K562 (cell line): ENCODE results near the gene SORCS2. TPM values are rescaled to one million over a fixed set of nuclear protein-coding genes. Genes with fewer than 3 reads are reported as not detected.

Experiments
- ATAC-seq: fragments of 200-7000 bp; cut with Tn5 transposase; 3 replicates; pipeline ENCODE4 v1.9.1; 2020; ENCODE audit warnings: moderate library complexity
- BruUV-seq: library from RNA; stranded (reverse); fragments of 400-500 nt; replicated peaks from 2 replicates; lab custom pipeline; 2021; lab: Mats Ljungman, UMichigan
- CTCF ChIA-PET: fragments of 300-600 bp; formaldehyde crosslinking; extraction: SDS; loops from one replicate; lab custom pipeline; 2021; ENCODE audit warnings: low intra/inter-chr PET ratio; lab: Yijun Ruan, JAX
- POLR2A ChIA-PET: fragments of 300-600, 350-650 bp; sonication (Branson Sonifier 250); formaldehyde crosslinking; extraction: SDS; loops from one replicate; lab custom pipeline; 2021; ENCODE audit warnings: antibody characterized with exemption, inconsistent platforms; lab: Yijun Ruan, JAX
- DNase-seq, 4 experiments: peaks; one replicate each; pipeline versions ENCODE4 v3.0.0 to v3.0.0-alpha.2; 2011 to 2018; ENCODE audit warnings: low spot score in 3 of 4, mixed read lengths in 3 of 4; ENCODE audit errors: extremely low read depth in 1 of 4
- FAIRE-seq: peaks from 2 replicates; lab custom pipeline; 2011; peaks lifted over from hg19 to GRCh38; lab: Jason Lieb, UNC
- H2AFZ ChIP-seq: 2 replicates; pipeline ENCODE4 v1.6.0; 2011; ENCODE audit warnings: low read depth, low read length, control low read depth, inconsistent platforms
- H3K27ac ChIP-seq: fragments of 200-600 bp; 3 replicates; pipeline ENCODE4 v1.8.0; 2011; ENCODE audit warnings: low read depth, mild to moderate bottlenecking, control low read depth, inconsistent platforms, low read length, moderate library complexity, mixed read lengths; ENCODE audit errors: extremely low read depth
- H3K27me3 ChIP-seq, 2 experiments: fragments of 300-600 bp in 1 of 2; 2 replicates in 1 of 2; 3 replicates in 1 of 2; pipeline versions ENCODE4 v1.6.0 to v1.8.0; 2011; ENCODE audit warnings: inconsistent platforms in 2 of 2, low read length in 2 of 2, mild to moderate bottlenecking in 1 of 2, mixed read lengths in 1 of 2, moderate library complexity in 1 of 2; ENCODE audit not compliant: control insufficient read depth in 2 of 2, insufficient read depth in 2 of 2
- H3K36me3 ChIP-seq: fragments of 300-600 bp; 3 replicates; pipeline ENCODE4 v1.8.0; 2011; ENCODE audit warnings: mild to moderate bottlenecking, low read length, inconsistent platforms; ENCODE audit not compliant: control insufficient read depth, insufficient read depth
- H3K4me1 ChIP-seq, 2 experiments: fragments of 200-600 bp in 1 of 2; replicated peaks in 1 of 2; 2 replicates in 1 of 2; 3 replicates in 1 of 2; pipeline versions ENCODE4 v1.5.1 to v1.8.0; 2011; ENCODE audit warnings: inconsistent platforms in 2 of 2, low read length in 2 of 2, mild to moderate bottlenecking in 1 of 2, mixed read lengths in 1 of 2, moderate library complexity in 1 of 2; ENCODE audit not compliant: control insufficient read depth in 2 of 2, insufficient read depth in 2 of 2
- H3K4me2 ChIP-seq: 2 replicates; pipeline ENCODE4 v1.6.1; 2011; ENCODE audit warnings: low read length, control low read depth, inconsistent platforms, mixed read lengths; ENCODE audit not compliant: insufficient read depth
- H3K4me3 ChIP-seq: fragments of 200-600 bp; sonication (generic), shearing (Covaris generic); 2 replicates; pipeline ENCODE4 v1.5.1; 2016; ENCODE audit warnings: control low read depth, inconsistent platforms
- H3K79me2 ChIP-seq: fragments of 200-600 bp; 3 replicates; pipeline ENCODE4 v1.8.0; 2011; ENCODE audit warnings: low read length, inconsistent platforms; ENCODE audit not compliant: control insufficient read depth, insufficient read depth
- H3K9ac ChIP-seq, 2 experiments: 2 replicates each; pipeline versions ENCODE4 v1.6.0 to v1.6.1; 2011; ENCODE audit warnings: low read depth in 2 of 2, low read length in 2 of 2, control low read depth in 1 of 2, inconsistent platforms in 1 of 2, mild to moderate bottlenecking in 1 of 2, mixed read lengths in 1 of 2; ENCODE audit not compliant: insufficient read depth in 1 of 2
- H3K9me1 ChIP-seq: one replicate; pipeline ENCODE4 v1.6.0; 2011; ENCODE audit warnings: inconsistent platforms, mild to moderate bottlenecking, low read length, moderate library complexity; ENCODE audit not compliant: control insufficient read depth, insufficient read depth
- H3K9me3 ChIP-seq: replicated peaks from 2 replicates; pipeline ENCODE4 v1.5.1; 2011; ENCODE audit warnings: low read depth, low read length, inconsistent platforms; ENCODE audit not compliant: control insufficient read depth, insufficient read depth
- H4K20me1 ChIP-seq: replicated peaks from 2 replicates; pipeline ENCODE4 v1.6.1; 2011; ENCODE audit warnings: low read length, inconsistent platforms, mixed read lengths; ENCODE audit not compliant: control insufficient read depth, insufficient read depth
- CBFB ChIP-seq: sonication (generic); formaldehyde crosslinking; IDR thresholded peaks from 2 replicates; pipeline ENCODE4 v1.4.0; 2020; ENCODE audit warnings: mild to moderate bottlenecking, missing genetic modification reagents
- CTBP1 ChIP-seq: fragments of 450-650 bp; IDR thresholded peaks from 2 replicates; pipeline ENCODE4 v1.6.1; 2016; ENCODE audit warnings: borderline replicate concordance
- DMBX1 ChIP-seq: fragments of 250-450 bp; sonication (Bioruptor Pico); IDR thresholded peaks from 2 replicates; pipeline ENCODE4 v1.8.0; 2022; ENCODE audit warnings: inconsistent platforms, mild to moderate bottlenecking, moderate library complexity, borderline replicate concordance
- FOXJ2 ChIP-seq: fragments of 200-800 bp; sonication (Bioruptor generic); IDR thresholded peaks from 2 replicates; pipeline ENCODE4 v1.6.1; 2016; ENCODE audit warnings: missing genetic modification characterization, missing compliant biosample characterization
- GABPB1 ChIP-seq: sonication (generic); formaldehyde crosslinking; IDR thresholded peaks from 2 replicates; pipeline ENCODE4 v1.8.0; 2022; ENCODE audit warnings: mild to moderate bottlenecking, missing genetic modification reagents
- HOXB6 ChIP-seq: fragments of 250-450 bp; sonication (Bioruptor Pico); IDR thresholded peaks from 2 replicates; pipeline ENCODE4 v1.5.1; 2022; ENCODE audit warnings: mild to moderate bottlenecking, borderline replicate concordance
- KLF1 ChIP-seq: fragments of 450-650 bp; IDR thresholded peaks from 2 replicates; pipeline ENCODE4 v1.6.1; 2016; ENCODE audit warnings: missing genetic modification characterization, missing compliant biosample characterization
- KLF16 ChIP-seq: IDR thresholded peaks from 2 replicates; pipeline ENCODE4 v1.6.1; 2016; ENCODE audit warnings: antibody characterized with exemption
- MLLT1 ChIP-seq, 2 experiments: fragments of 450-650 bp; IDR thresholded peaks; 2 replicates each; pipeline ENCODE4 v1.6.1; 2016
- NR2C1 ChIP-seq, 2 experiments: fragments of 450-650 bp; IDR thresholded peaks; 2 replicates each; pipeline ENCODE4 v1.6.1; 2017; ENCODE audit warnings: mild to moderate bottlenecking in 2 of 2, antibody characterized with exemption in 1 of 2, inconsistent platforms in 1 of 2, missing compliant biosample characterization in 1 of 2, missing genetic modification characterization in 1 of 2
- RFX5 ChIP-seq: IDR thresholded peaks from 2 replicates; pipeline ENCODE4 v1.6.1; 2011; ENCODE audit warnings: low read depth, mild to moderate bottlenecking, improper control_type of control experiment, low read length
- SFPQ ChIP-seq: fragments of 200-400 bp; formaldehyde crosslinking; IDR thresholded peaks from 2 replicates; pipeline ENCODE4 v1.6.1; 2017; ENCODE audit warnings: mild to moderate bottlenecking, low read depth, low read length, moderate library complexity
- WGBS: fragments of 100-300 bp; shearing (Covaris generic); methylation state at CpG from one replicate; pipeline ENCODE4 v1.1.6; 2016; ENCODE audit warnings: low coverage, mixed read lengths; ENCODE audit not compliant: insufficient coverage; ENCODE audit errors: missing lambda C conversion rate; 5-methylcytosine and 5-hydroxymethylcytosine counted together
- in situ Hi-C: fragments of 300-500 bp; cut with MboI; formaldehyde crosslinking; loops from 4 replicates; pipeline ENCODE4 v1.15.0; 2018; ENCODE audit warnings: inconsistent platforms, mixed read lengths
- intact Hi-C: fragments of 100-400 bp; cut with micrococcal nuclease; formaldehyde crosslinking; loops from 2 replicates; pipeline ENCODE4 v1.14.2; 2022
- polyA plus RNA-seq, 8 experiments: library from polyadenylated mRNA; depleted of rRNA in 4 of 8; stranded (reverse) in 5 of 8; unstranded in 3 of 8; fragments of >200 nt; fragmentation: Nextera tagmentation in 2 of 8; fragmentation: Illumina TruSeq in 1 of 8; extraction: Ambion mirVana in 2 of 8; extraction: Trizol in 1 of 8; gene quantifications; 2 replicates each; pipeline versions ENCODE4 v1.2.1 to v1.2.3, GENCODE V29; 2011 to 2014; ENCODE audit warnings: inconsistent platforms in 1 of 8, missing spikeins in 1 of 8
- total RNA-seq, 7 experiments: library from RNA; depleted of rRNA in 6 of 7; stranded (reverse); fragments of >200 nt in 6 of 7; fragmentation: Illumina TruSeq in 2 of 7; extraction: Trizol in 2 of 7; gene quantifications; 2 replicates each; pipeline versions ENCODE4 v1.2.1 to v1.2.3, GENCODE V29; 2011 to 2021; ENCODE audit warnings: low replicate concordance in 1 of 7
- TF ChIP-seq, protein P1 (sequence below): fragments of 450-650 bp; IDR thresholded peaks from 2 replicates; pipeline ENCODE4 v1.7.0; 2016; ENCODE audit warnings: borderline replicate concordance

The SORCS2 gene
- total and polyA plus RNA-seq, 9 of the 15 experiments (the other 6 are each of a cell fraction or from before 2014, with no cell fraction given), result not detected

DNA sequence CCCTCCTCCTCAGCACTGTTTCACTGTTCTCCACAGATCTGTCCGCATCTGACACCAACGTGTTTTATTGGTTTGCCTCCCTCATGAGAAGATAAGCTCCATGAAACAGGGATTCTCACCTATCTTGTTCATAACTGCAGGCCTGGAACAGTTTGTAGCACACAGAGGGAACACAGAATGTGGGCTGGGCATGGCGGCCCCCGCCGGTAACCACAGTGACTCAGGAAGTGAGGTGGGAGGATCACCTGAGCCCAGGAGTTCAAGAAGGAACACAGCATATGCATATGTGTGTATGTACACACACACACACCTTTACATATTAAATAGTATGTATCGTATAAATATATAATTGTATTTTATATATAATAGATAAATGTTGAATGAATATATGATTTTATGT, 578.7 kb downstream of the SORCS2 start:
- 46% methylated on average over 6 of the region's 6 CpGs for WGBS
- BruUV-seq, result no TSS peak
- no peak overlapping the region for H3K27ac ChIP-seq
- H3K27me3 ChIP-seq, result no peaks in the 10 kb centered on the region; a peak in 1 of 5 replicates
- H3K9ac ChIP-seq, result no peak overlapping the region
- TF ChIP-seq KLF16, result no peak
- no peak for TF ChIP-seq CBFB (CRISPR knock-in tag)
- TF ChIP-seq HOXB6 (CRISPR knock-in tag), result no peak
- TF ChIP-seq CTBP1, result no peak
- no peak for TF ChIP-seq NR2C1 (IDR thresholded peaks at IDR 0.05)
- no peak for TF ChIP-seq NR2C1 (tag; IDR thresholded peaks at IDR 0.05)
- no peak for TF ChIP-seq FOXJ2 (tag)
- TF ChIP-seq MLLT1 (IDR thresholded peaks at IDR 0.05), result no peak
- no peak for TF ChIP-seq SFPQ
- no peak for TF ChIP-seq DMBX1 (CRISPR knock-in tag)
- no peak for TF ChIP-seq KLF1 (tag)
- no peak for TF ChIP-seq GABPB1 (CRISPR knock-in tag)
- TF ChIP-seq RFX5, result no peak
- TF ChIP-seq, protein P1, sequence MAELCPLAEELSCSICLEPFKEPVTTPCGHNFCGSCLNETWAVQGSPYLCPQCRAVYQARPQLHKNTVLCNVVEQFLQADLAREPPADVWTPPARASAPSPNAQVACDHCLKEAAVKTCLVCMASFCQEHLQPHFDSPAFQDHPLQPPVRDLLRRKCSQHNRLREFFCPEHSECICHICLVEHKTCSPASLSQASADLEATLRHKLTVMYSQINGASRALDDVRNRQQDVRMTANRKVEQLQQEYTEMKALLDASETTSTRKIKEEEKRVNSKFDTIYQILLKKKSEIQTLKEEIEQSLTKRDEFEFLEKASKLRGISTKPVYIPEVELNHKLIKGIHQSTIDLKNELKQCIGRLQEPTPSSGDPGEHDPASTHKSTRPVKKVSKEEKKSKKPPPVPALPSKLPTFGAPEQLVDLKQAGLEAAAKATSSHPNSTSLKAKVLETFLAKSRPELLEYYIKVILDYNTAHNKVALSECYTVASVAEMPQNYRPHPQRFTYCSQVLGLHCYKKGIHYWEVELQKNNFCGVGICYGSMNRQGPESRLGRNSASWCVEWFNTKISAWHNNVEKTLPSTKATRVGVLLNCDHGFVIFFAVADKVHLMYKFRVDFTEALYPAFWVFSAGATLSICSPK, result no peak
- in situ Hi-C loops, result no loop called here
- POLR2A ChIA-PET, result no interaction called here
- intact Hi-C loops, result no loop called here
- no peaks in the 10 kb centered on the region for H3K9me1 ChIP-seq
- DNase-seq, result no peak
- CTCF ChIA-PET, result no interaction called here
- H4K20me1 ChIP-seq, result no peaks in the 10 kb centered on the region; the same call in 1 of the 2 replicates
- no peak overlapping the region for H3K4me2 ChIP-seq
- no peak overlapping the region for H3K4me3 ChIP-seq
- FAIRE-seq, result no peak
- H3K36me3 ChIP-seq, result peaks cover 13% of the 10 kb centered on the region
- no peak overlapping the region for H2AFZ ChIP-seq
- no peaks in the 10 kb centered on the region for H3K79me2 ChIP-seq
- H3K9me3 ChIP-seq, result no peaks in the 10 kb centered on the region; the same call in 1 of the 2 replicates
- no peaks in the 10 kb centered on the region; a peak in 1 of 5 replicates for H3K4me1 ChIP-seq
- no peak for ATAC-seq
